ENCODE measurements around the gene RMND5A.
"Not testable (repeated sequence)": the region's sequence is repeated elsewhere in the genome, so short reads cannot be mapped to it uniquely, and the experiment has no call there.

- TF ChIP-seq YY1 (IDR thresholded peaks at IDR 0.05; ENCODE audit: insufficient read depth, insufficient read length); SUZ12 (IDR thresholded peaks at IDR 0.05; ENCODE audit: extremely low read depth, insufficient read depth, insufficient read length); ZNF274 (IDR thresholded peaks at IDR 0.05; ENCODE audit: low read depth, low read length): not testable (repeated sequence)
Measured at GRCh38 chr2:86739485-86739884, 19.4 kb downstream of the RMND5A start.
